Testis (tissue), 3 donors: ENCODE measurements around the gene C12orf76. TPM values are rescaled to one million over a fixed set of nuclear protein-coding genes. Genes with fewer than 3 reads are reported as not detected.
"Not testable (repeated sequence)": the region's sequence is repeated elsewhere in the genome, so short reads cannot be mapped to it uniquely, and the experiment has no call there.

Experiments
- DNase-seq: peaks from one replicate; pipeline ENCODE4 v3.0.0-alpha.2; 2019
- H3K27ac ChIP-seq, 2 donors: fragments of 200-600 bp; sonication (generic); one replicate each; pipeline ENCODE4 v1.5.1; 2019
- H3K27me3 ChIP-seq: fragments of 200-600 bp; sonication (generic); one replicate; pipeline ENCODE4 v1.5.1; 2019
- H3K36me3 ChIP-seq: fragments of 200-600 bp; sonication (generic); one replicate; pipeline ENCODE4 v1.5.1; 2017; ENCODE audit warnings: low read depth; ENCODE audit errors: missing control alignments
- H3K4me1 ChIP-seq: fragments of 200-600 bp; sonication (generic); one replicate; pipeline ENCODE4 v1.5.1; 2019
- H3K4me3 ChIP-seq, 2 donors: fragments of 200-600 bp; sonication (generic); one replicate each; pipeline ENCODE4 v1.5.1; 2017 to 2019
- H3K9me3 ChIP-seq: fragments of 200-600 bp; sonication (generic); one replicate; pipeline ENCODE4 v1.5.1; 2017
- POLR2A ChIP-seq: fragments of 450-650 bp; IDR thresholded peaks from one replicate; pipeline ENCODE4 v1.6.1; 2017; ENCODE audit warnings: antibody characterized with exemption, mild to moderate bottlenecking, moderate library complexity
- WGBS, 2 donors: methylation state at CpG; one replicate each; pipeline ENCODE4 v1.1.5; 2018; 5-methylcytosine and 5-hydroxymethylcytosine counted together
- intact Hi-C: fragments of 100-400 bp; cut with DNase I; formaldehyde crosslinking; loops from one replicate; pipeline ENCODE4 v1.15.1; 2023; ENCODE audit warnings: low total_unique reads
- polyA plus RNA-seq: library from polyadenylated mRNA; stranded (reverse); fragments of 350-450 nt; fragmentation: Illumina TruSeq; extraction: RNeasy Lipid Tissue Mini Kit (QIAGEN cat#74804); gene quantifications from one replicate; pipeline ENCODE4 v1.2.3, GENCODE V29; 2014; ENCODE audit warnings: low read depth, low replicate concordance; ENCODE audit not compliant: insufficient read depth
- total RNA-seq, 2 donors: library from RNA; depleted of rRNA; stranded (reverse); fragments of >200 nt; gene quantifications; one replicate each; pipeline ENCODE4 v1.2.3, GENCODE V29; 2016
- TF ChIP-seq, protein P1 (sequence below), 3 experiments: fragments of 450-650 bp in 2 of 3; fragments of 200-600 bp in 1 of 3; sonication (generic) in 1 of 3; IDR thresholded peaks; one replicate each; pipeline ENCODE4 v1.5.1; 2016 to 2019; ENCODE audit warnings: antibody characterized with exemption in 3 of 3, mild to moderate bottlenecking in 2 of 3, moderate library complexity in 1 of 3

Gene C12orf76
- total and polyA plus RNA-seq, 3 donors from 2014 or later, result 28.3 to 32.8 (median 28.7) TPM

- no peak for DNase-seq
- H3K9me3 ChIP-seq, result no peaks in the 10 kb centered on the region
- WGBS, 2 donors, result 82 to 94% methylated on average over 5 of the region's 5 CpGs
- no peaks in the 10 kb centered on the region for H3K4me1 ChIP-seq
- no peaks in the 10 kb centered on the region for H3K36me3 ChIP-seq
- H3K27me3 ChIP-seq, result no peaks in the 10 kb centered on the region
- intact Hi-C loops, result no loop called here
- no peak overlapping the region for H3K27ac ChIP-seq
- H3K4me3 ChIP-seq, result no peak overlapping the region
- TF ChIP-seq, protein P1, sequence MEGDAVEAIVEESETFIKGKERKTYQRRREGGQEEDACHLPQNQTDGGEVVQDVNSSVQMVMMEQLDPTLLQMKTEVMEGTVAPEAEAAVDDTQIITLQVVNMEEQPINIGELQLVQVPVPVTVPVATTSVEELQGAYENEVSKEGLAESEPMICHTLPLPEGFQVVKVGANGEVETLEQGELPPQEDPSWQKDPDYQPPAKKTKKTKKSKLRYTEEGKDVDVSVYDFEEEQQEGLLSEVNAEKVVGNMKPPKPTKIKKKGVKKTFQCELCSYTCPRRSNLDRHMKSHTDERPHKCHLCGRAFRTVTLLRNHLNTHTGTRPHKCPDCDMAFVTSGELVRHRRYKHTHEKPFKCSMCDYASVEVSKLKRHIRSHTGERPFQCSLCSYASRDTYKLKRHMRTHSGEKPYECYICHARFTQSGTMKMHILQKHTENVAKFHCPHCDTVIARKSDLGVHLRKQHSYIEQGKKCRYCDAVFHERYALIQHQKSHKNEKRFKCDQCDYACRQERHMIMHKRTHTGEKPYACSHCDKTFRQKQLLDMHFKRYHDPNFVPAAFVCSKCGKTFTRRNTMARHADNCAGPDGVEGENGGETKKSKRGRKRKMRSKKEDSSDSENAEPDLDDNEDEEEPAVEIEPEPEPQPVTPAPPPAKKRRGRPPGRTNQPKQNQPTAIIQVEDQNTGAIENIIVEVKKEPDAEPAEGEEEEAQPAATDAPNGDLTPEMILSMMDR (IDR thresholded peaks at IDR 0.05), result no peak
- no peak for TF ChIP-seq POLR2A
Measured at GRCh38 chr12:110088936-110089335, 40.6 kb upstream of the C12orf76 start.

DNA sequence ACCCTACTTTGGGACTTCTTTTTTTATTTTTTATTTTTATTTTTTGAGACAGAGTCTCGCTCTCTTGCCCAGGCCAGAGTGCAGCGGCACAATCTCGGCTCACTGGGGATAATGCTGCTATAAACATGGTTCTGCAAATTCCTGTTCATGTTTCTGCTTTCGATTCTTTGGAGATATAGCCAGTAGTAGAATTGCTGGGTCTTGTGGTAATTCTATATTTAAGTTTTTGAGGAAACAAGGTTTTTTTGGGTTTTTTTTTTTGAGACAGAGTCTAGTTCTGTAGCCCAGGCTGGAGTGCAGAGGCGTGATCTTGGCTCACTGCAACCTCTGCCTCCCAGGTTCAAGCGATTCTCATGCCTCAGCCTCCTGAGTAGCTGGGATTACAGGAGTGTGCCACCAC lies 39.9 kb upstream of the C12orf76 start:
- intact Hi-C loops, H3K27me3 ChIP-seq, H3K9me3 ChIP-seq, H3K4me3 ChIP-seq, H3K4me1 ChIP-seq, H3K27ac ChIP-seq, DNase-seq, H3K36me3 ChIP-seq: not testable (repeated sequence)
- 89% methylated on average over 6 of the region's 6 CpGs for WGBS, 2 donors

DNA sequence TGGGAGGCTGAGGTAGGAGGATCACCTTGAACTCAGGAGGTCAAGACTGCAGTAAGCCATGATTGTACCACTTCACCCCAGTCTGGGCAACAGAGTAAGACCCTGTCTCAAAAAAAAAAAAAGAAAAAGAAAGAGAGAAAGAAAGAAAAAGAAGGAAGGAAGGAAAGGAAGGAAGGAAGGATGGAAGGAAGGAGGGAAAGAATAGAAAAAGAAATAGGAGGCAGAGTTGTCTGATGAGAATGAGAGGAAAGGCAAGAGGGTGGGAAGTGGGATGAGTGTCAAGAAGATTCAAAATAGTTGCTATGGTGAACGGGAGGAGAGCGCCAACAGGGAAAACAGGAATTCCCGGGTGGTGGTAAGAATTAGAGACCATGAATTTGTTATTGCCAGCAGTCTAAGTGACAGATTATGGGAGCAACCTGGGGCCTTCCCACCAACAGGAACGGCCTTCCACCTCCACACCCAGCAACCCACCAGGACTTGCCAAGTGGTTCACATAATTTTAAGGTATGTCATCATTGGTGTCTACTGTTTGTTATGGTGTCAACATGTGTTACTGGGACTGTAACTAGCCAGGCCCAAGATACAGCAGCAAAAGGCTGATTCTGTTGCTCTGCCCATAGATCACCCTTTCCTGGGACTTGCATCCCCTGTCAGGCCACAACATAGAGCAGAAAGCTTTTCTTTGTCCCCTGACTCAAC lies 36.1 kb upstream of the C12orf76 start:
- intact Hi-C loops, result no loop called here
- no peak overlapping the region for H3K27ac ChIP-seq
- DNase-seq, result no peak
- no peak overlapping the region for H3K4me3 ChIP-seq
- H3K4me1 ChIP-seq, result peaks cover 9% of the 10 kb centered on the region
- TF ChIP-seq, protein P1 (IDR thresholded peaks at IDR 0.05), result no peak
- TF ChIP-seq POLR2A, result no peak
- H3K27me3 ChIP-seq, result no peaks in the 10 kb centered on the region
- WGBS, 2 donors, result 82 to 84% methylated on average over 4 of the region's 4 CpGs
- no peaks in the 10 kb centered on the region for H3K9me3 ChIP-seq
- no peaks in the 10 kb centered on the region for H3K36me3 ChIP-seq

- Histone ChIP-seq H3K27me3 (no peaks in the 10 kb centered on the region), H3K9me3 (no peaks in the 10 kb centered on the region), H3K4me3 (peak overlapping the region; percentile 1 to 54), H3K4me1 (peaks cover 19% of the 10 kb centered on the region), H3K36me3 (no peaks in the 10 kb centered on the region), H3K27ac (peak overlapping the region; percentile 53 to 88)
- intact Hi-C loops, result no loop called here
- DNase-seq, result no peak
- 48 to 63% methylated on average over 7 of the region's 7 CpGs for WGBS, 2 donors
- TF ChIP-seq, protein P1 (IDR thresholded peaks at IDR 0.05), result no peak
- no peak for TF ChIP-seq POLR2A
Measured at GRCh38 chr12:110080410-110080809, 32.1 kb upstream of the C12orf76 start.

DNA sequence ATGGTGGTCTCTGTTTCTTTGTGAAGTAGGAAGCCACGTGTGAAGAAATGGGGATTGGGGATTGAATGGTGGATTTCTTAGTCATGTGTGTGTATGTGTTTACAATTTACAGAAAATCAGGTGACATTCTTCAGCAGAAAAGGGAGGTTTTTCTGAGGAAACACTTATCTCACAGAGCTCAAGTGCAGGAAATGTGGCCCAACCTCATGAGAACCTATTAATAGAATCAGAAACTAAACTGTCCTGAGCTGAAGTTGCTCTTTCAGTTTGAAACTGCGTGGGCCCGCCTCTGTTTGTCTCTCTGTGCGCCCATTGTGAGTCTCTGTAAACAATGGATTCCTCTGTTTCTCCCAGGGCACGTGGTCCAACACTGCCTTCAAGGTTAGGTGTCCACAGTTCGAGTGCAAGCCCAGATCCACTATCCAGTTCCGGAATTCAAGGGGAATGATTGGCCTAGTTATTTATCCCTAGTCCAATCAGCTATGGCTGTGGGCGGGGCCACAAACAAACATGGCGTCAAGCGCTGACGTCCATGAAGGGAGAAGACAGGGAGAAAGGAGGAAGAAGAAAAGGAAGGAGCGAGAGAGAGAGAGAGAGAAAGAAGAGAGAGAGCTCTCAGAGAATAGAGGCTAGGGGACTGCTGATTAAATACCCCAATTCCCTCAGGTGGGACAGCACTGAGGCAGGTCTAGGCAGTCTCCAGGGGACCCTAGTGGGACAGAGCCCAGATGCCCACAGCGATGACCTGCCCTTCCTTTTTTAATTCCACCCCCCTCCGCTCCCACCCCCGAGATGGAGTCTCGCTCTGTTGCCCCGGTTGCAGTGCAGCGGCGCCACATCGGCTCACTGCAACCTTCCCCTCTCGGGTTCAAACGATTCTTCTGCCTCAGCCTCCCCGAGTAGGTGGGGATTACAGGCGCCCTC lies 31.4 kb upstream of the C12orf76 start:
- Histone ChIP-seq H3K4me1 (peaks cover 19% of the 10 kb centered on the region), H3K4me3 (peak overlapping the region; percentile 1 to 54), H3K27me3 (no peaks in the 10 kb centered on the region), H3K27ac (peak overlapping the region; percentile 53 to 88), H3K9me3 (no peaks in the 10 kb centered on the region), H3K36me3 (no peaks in the 10 kb centered on the region)
- peak; percentile 96 for DNase-seq
- WGBS, 2 donors, result 34 to 57% methylated on average over 24 of the region's 24 CpGs
- TF ChIP-seq, protein P1 (IDR thresholded peaks at IDR 0.05), result no peak
- TF ChIP-seq POLR2A, result no peak
- intact Hi-C loops, result no loop called here
